Colonic mucosa (tissue), 4 donors: ENCODE results near the gene CWC27. TPM values are rescaled to one million over a fixed set of nuclear protein-coding genes. Genes with fewer than 3 reads are reported as not detected.

ENCODE experiments used
- DNase-seq: peaks from one replicate; pipeline ENCODE4 v3.0.0-alpha.2; 2020
- H3K27ac ChIP-seq: fragments of 200-600 bp; one replicate; pipeline ENCODE4 v1.8.0; 2021
- H3K27me3 ChIP-seq: fragments of 200-600 bp; one replicate; pipeline ENCODE4 v1.8.0; 2021
- H3K36me3 ChIP-seq: fragments of 200-600 bp; one replicate; pipeline ENCODE4 v1.8.0; 2021
- H3K4me1 ChIP-seq: fragments of 200-600 bp; one replicate; pipeline ENCODE4 v1.8.0; 2021; ENCODE audit warnings: mild to moderate bottlenecking
- H3K4me3 ChIP-seq: fragments of 200-600 bp; one replicate; pipeline ENCODE4 v1.8.0; 2021
- H3K9ac ChIP-seq, 2 donors: one replicate each; pipeline ENCODE4 v1.7.0; 2013; ENCODE audit warnings: control low read depth in 2 of 2, low read depth in 2 of 2, low read length in 2 of 2
- H3K9me3 ChIP-seq: fragments of 200-600 bp; one replicate; pipeline ENCODE4 v1.8.0; 2021
- intact Hi-C: fragments of 100-400 bp; cut with DNase I; formaldehyde crosslinking; loops from one replicate; pipeline ENCODE4 v1.14.1; 2022
- total RNA-seq, 2 donors: library from RNA; stranded (reverse); fragmentation: NEBNext Ultra II Directional in 1 of 2; extraction: Animal tissue kit (Norgen Biotek cat#: 25700) in 1 of 2; gene quantifications; one replicate each; pipeline ENCODE4 v1.2.1, GENCODE V29; 2021
- TF ChIP-seq, protein P1 (sequence below): fragments of 200-600 bp; IDR thresholded peaks from one replicate; pipeline ENCODE4 v1.8.0; 2022; ENCODE audit warnings: antibody characterized with exemption, mild to moderate bottlenecking
- donor health status: healthy.
- donor health status: DM: no; HTN: no; CAD: no.
- donor health status: DM: no; HTN: no; CAD: no.

CWC27 gene
- total RNA-seq, 2 donors from 2014 or later, result 18.3 to 22.6 TPM

DNA sequence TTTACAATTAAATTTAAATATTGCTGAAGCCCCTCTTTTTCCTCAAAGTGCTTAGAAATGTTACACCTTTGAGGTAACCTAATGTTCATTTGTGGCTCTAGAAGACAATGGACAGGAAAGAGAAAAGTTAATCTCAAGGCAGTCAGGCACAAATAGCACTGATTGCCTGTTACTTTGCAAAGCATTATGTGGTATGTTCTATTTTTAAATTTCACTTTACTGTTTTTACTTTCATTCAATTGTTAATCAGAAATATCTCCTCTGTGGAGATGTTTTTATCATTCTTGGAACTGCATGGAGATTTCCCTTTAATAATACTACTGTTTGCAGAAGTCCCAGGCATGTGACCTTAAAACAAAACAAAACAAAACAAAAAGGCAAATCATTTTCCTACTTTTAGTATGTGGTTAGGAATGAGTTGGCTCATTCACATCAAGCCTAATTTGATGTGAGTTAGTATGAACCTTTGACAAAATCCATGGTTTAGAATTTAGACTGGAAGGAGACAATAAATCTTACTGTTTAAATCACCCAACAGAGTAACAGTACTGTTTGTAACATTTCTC, 67.5 kb downstream of the CWC27 start:
- Histone ChIP-seq H3K4me3 (no peak overlapping the region), H3K36me3 (no peaks in the 10 kb centered on the region), H3K9me3 (no peaks in the 10 kb centered on the region), H3K27me3 (no peaks in the 10 kb centered on the region), H3K9ac (no peak overlapping the region), H3K27ac (no peak overlapping the region), H3K4me1 (no peaks in the 10 kb centered on the region)
- DNase-seq, result no peak
- intact Hi-C loops, result no loop called here
- TF ChIP-seq, protein P1, sequence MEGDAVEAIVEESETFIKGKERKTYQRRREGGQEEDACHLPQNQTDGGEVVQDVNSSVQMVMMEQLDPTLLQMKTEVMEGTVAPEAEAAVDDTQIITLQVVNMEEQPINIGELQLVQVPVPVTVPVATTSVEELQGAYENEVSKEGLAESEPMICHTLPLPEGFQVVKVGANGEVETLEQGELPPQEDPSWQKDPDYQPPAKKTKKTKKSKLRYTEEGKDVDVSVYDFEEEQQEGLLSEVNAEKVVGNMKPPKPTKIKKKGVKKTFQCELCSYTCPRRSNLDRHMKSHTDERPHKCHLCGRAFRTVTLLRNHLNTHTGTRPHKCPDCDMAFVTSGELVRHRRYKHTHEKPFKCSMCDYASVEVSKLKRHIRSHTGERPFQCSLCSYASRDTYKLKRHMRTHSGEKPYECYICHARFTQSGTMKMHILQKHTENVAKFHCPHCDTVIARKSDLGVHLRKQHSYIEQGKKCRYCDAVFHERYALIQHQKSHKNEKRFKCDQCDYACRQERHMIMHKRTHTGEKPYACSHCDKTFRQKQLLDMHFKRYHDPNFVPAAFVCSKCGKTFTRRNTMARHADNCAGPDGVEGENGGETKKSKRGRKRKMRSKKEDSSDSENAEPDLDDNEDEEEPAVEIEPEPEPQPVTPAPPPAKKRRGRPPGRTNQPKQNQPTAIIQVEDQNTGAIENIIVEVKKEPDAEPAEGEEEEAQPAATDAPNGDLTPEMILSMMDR, result no peak

DNA sequence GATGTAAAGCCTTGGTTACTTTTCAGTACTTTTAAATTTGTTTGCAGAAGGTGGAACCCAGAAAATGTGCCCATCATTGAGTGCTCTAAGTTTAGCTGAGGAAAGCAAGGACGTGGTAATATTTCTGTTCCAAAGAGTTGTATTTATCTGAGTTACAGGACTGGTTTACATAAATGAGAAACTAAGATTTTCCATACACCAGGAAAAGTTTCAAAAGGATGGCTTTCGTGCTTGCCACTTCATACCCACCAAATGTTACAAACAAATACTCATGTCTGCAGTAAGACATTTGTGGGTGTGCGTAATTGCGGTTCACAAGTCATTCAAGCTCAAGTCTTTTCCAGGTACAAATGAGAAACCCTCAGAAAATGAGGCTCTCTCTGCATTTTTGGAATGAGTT, 68.1 kb downstream of the CWC27 start:
- Histone ChIP-seq H3K9me3 (no peaks in the 10 kb centered on the region), H3K4me1 (no peaks in the 10 kb centered on the region), H3K9ac (no peak overlapping the region), H3K36me3 (no peaks in the 10 kb centered on the region), H3K4me3 (no peak overlapping the region), H3K27ac (no peak overlapping the region), H3K27me3 (no peaks in the 10 kb centered on the region)
- DNase-seq, result no peak
- TF ChIP-seq, protein P1, result no peak
- intact Hi-C loops, result no loop called here

DNA sequence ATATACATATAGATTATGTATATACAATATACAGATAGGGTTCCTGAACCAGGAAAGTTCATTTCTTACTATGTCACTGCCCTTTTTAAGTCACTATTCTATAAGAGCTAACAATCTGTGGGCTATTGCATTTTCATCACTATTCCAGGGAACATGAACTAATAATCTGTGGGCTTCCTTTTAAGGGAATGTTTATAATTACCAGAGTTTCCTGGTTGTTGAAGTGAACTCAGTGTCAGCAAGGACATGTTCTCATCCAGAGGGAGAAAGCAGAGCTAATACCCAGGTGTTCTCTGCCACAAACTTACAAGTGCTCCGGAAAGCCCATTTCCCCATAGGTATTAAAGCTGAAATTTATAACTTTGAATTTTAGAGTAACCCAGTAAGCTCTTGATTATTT, 69.6 kb downstream of the CWC27 start:
- Histone ChIP-seq H3K9me3 (no peaks in the 10 kb centered on the region), H3K36me3 (no peaks in the 10 kb centered on the region), H3K4me3 (no peak overlapping the region), H3K4me1 (no peaks in the 10 kb centered on the region), H3K27ac (no peak overlapping the region), H3K27me3 (no peaks in the 10 kb centered on the region), H3K9ac (no peak overlapping the region)
- no peak for DNase-seq
- TF ChIP-seq, protein P1, result no peak
- intact Hi-C loops, result no loop called here

DNA sequence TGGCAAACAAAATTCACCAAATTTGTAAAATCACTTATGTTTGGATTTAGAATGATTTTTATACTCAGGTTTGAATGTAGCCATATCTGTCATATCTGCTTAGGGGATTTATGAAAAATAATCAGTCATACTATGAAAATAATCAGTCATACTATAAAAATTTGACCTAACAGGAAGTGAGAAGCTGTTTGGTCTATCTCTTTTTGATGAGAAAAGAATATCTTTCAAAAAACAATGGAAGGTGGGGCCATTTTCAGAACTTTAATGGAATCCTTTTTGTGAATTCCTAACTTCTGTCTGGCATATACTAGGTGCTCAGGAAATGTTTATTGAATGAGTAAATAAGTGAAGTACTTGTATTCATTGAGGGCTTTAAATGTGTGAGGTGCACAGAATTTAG, 70.1 kb downstream of the CWC27 start:
- H3K36me3 ChIP-seq, result no peaks in the 10 kb centered on the region
- intact Hi-C loops, result no loop called here
- no peaks in the 10 kb centered on the region for H3K9me3 ChIP-seq
- H3K4me1 ChIP-seq, result no peaks in the 10 kb centered on the region
- H3K9ac ChIP-seq, result no peak overlapping the region
- H3K27me3 ChIP-seq, result no peaks in the 10 kb centered on the region
- TF ChIP-seq, protein P1, result no peak
- no peak for DNase-seq
- no peak overlapping the region for H3K4me3 ChIP-seq
- H3K27ac ChIP-seq, result no peak overlapping the region

DNA sequence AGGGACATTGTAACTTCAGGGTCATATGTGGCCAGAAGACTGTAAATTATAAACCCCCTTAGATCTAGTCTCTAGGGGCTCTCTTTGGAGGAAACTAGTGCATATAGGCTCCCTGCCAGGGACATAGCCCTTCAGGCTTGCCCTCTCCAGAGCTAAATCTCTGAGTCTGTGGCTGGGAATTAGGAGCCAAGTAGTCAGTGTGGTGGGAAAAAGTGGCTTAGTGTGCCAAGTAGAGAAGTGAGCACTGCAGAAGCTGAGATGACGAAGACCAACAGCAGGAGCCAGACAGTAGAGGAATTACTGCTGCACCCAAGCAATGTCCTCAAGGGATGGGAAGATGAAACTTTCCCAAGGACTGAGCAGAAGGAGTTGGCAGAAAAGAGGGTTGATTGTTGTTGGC, 71.2 kb downstream of the CWC27 start:
- no peaks in the 10 kb centered on the region for H3K27me3 ChIP-seq
- TF ChIP-seq, protein P1, result no peak
- DNase-seq, result no peak
- no peak overlapping the region for H3K27ac ChIP-seq
- no peaks in the 10 kb centered on the region for H3K9me3 ChIP-seq
- intact Hi-C loops, result no loop called here
- H3K36me3 ChIP-seq, result no peaks in the 10 kb centered on the region
- no peak overlapping the region for H3K9ac ChIP-seq
- H3K4me3 ChIP-seq, result no peak overlapping the region
- no peaks in the 10 kb centered on the region for H3K4me1 ChIP-seq

DNA sequence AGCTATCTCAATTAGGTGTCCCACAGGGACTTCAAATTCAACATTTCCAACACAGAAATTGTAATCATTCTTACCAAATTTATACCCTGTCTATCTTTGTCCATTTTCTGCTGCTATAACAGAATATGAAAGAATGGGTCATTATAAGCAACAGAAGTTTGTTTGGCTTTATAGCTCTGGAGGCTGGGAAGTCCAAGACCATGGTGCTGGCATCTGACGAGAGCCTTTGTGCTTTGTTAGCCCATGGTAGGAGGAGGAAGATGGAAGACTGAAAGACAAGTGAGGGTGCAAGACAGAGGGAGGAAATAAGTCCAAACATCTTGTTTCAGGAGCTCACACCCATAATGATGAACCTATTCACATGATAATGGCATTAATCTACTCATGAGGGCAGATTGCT, 72.2 kb downstream of the CWC27 start:
- no peak overlapping the region for H3K4me3 ChIP-seq
- TF ChIP-seq, protein P1, result no peak
- no peak overlapping the region for H3K27ac ChIP-seq
- H3K4me1 ChIP-seq, result no peaks in the 10 kb centered on the region
- no peaks in the 10 kb centered on the region for H3K27me3 ChIP-seq
- intact Hi-C loops, result no loop called here
- no peak for DNase-seq
- no peaks in the 10 kb centered on the region for H3K9me3 ChIP-seq
- no peak overlapping the region for H3K9ac ChIP-seq
- no peaks in the 10 kb centered on the region for H3K36me3 ChIP-seq
